Measurements from ENCODE around the gene KCTD3.

KCTD3 gene

GRCh38 chr1:215566556-215567490 lies at the start of gene KCTD3:
Gene KCTD3 (plus strand): TSS chr1:215567304. CDS start chr1:215567686, 382 bp downstream.
- peak within 1 kb of the TSS; percentile 65 for H3K27ac Mint-ChIP-seq
- H3K36me3 Mint-ChIP-seq, result no peaks in the 10 kb centered on the region
- no peaks in the 10 kb centered on the region for H3K9me3 Mint-ChIP-seq
- H3K4me3 Mint-ChIP-seq, result peak within 1 kb of the TSS; percentile 94
- H3K4me1 Mint-ChIP-seq, result peaks cover 17% of the 10 kb centered on the region
- H3K27me3 Mint-ChIP-seq, result peaks cover 6% of the 10 kb centered on the region
- DNase-seq (ENCODE audit: low spot score in 2 of 2) (peak in 1 of 2 donors; percentile 6), ATAC-seq (ENCODE audit: low read depth) (peak; percentile 62)

GRCh38 chr1:215517441-215517891 lies 49.6 kb upstream of the KCTD3 start:
- H3K4me1 Mint-ChIP-seq, result no peaks in the 10 kb centered on the region
- H3K4me3 Mint-ChIP-seq, result no peak overlapping the region
- H3K36me3 Mint-ChIP-seq, result no peaks in the 10 kb centered on the region
- no peak overlapping the region for H3K27ac Mint-ChIP-seq
- H3K27me3 Mint-ChIP-seq, result no peaks in the 10 kb centered on the region
- ATAC-seq (ENCODE audit: low read depth) (no peak), DNase-seq (ENCODE audit: low spot score in 2 of 2) (no peak)
- peaks cover 6% of the 10 kb centered on the region for H3K9me3 Mint-ChIP-seq

GRCh38 chr1:215518594-215518993 lies 48.5 kb upstream of the KCTD3 start:
- Mint-ChIP-seq H3K4me1 (no peaks in the 10 kb centered on the region), H3K9me3 (peaks cover 6% of the 10 kb centered on the region), H3K4me3 (no peak overlapping the region), H3K27ac (no peak overlapping the region), H3K27me3 (no peaks in the 10 kb centered on the region), H3K36me3 (no peaks in the 10 kb centered on the region)
- ATAC-seq (ENCODE audit: low read depth) (no peak), DNase-seq (ENCODE audit: low spot score in 2 of 2) (no peak)

- H3K27ac Mint-ChIP-seq, result no peak overlapping the region
- DNase-seq (ENCODE audit: low spot score in 2 of 2) (no peak), ATAC-seq (ENCODE audit: low read depth) (no peak)
- H3K27me3 Mint-ChIP-seq, result peaks cover 1% of the 10 kb centered on the region
- no peaks in the 10 kb centered on the region for H3K9me3 Mint-ChIP-seq
- H3K4me3 Mint-ChIP-seq, result no peak overlapping the region
- H3K4me1 Mint-ChIP-seq, result no peaks in the 10 kb centered on the region
- H3K36me3 Mint-ChIP-seq, result no peaks in the 10 kb centered on the region
Measured at GRCh38 chr1:215521279-215521678, 45.8 kb upstream of the KCTD3 start.

- Mint-ChIP-seq H3K4me1 (no peaks in the 10 kb centered on the region), H3K27ac (no peak overlapping the region), H3K27me3 (peaks cover 1% of the 10 kb centered on the region), H3K4me3 (no peak overlapping the region), H3K36me3 (no peaks in the 10 kb centered on the region), H3K9me3 (no peaks in the 10 kb centered on the region)
- ATAC-seq (ENCODE audit: low read depth), result no peak
- DNase-seq (ENCODE audit: low spot score in 2 of 2), result no peak
Measured at GRCh38 chr1:215523128-215523861, 43.8 kb upstream of the KCTD3 start.

GRCh38 chr1:215523906-215524305 lies 43.2 kb upstream of the KCTD3 start:
- Mint-ChIP-seq H3K27ac (no peak overlapping the region), H3K9me3 (no peaks in the 10 kb centered on the region), H3K4me3 (no peak overlapping the region), H3K27me3 (peaks cover 3% of the 10 kb centered on the region), H3K4me1 (no peaks in the 10 kb centered on the region), H3K36me3 (no peaks in the 10 kb centered on the region)
- no peak for ATAC-seq (ENCODE audit: low read depth)
- DNase-seq (ENCODE audit: low spot score in 2 of 2), result no peak

GRCh38 chr1:215526147-215526845 lies 40.8 kb upstream of the KCTD3 start:
- peaks cover 7% of the 10 kb centered on the region for H3K27me3 Mint-ChIP-seq
- H3K36me3 Mint-ChIP-seq, result no peaks in the 10 kb centered on the region
- H3K9me3 Mint-ChIP-seq, result no peaks in the 10 kb centered on the region
- DNase-seq (ENCODE audit: low spot score in 2 of 2), result peak in 1 of 2 donors; percentile 8
- H3K4me3 Mint-ChIP-seq, result no peak overlapping the region
- no peak overlapping the region for H3K27ac Mint-ChIP-seq
- no peak for ATAC-seq (ENCODE audit: low read depth)
- no peaks in the 10 kb centered on the region for H3K4me1 Mint-ChIP-seq

GRCh38 chr1:215526846-215527151 lies 40.3 kb upstream of the KCTD3 start:
- H3K27ac Mint-ChIP-seq, result no peak overlapping the region
- no peak for ATAC-seq (ENCODE audit: low read depth)
- no peaks in the 10 kb centered on the region for H3K9me3 Mint-ChIP-seq

GRCh38 chr1:215529111-215529510 lies 38.0 kb upstream of the KCTD3 start:
- no peak for DNase-seq (ENCODE audit: low spot score in 2 of 2)
- Mint-ChIP-seq H3K9me3 (no peaks in the 10 kb centered on the region), H3K36me3 (no peaks in the 10 kb centered on the region), H3K27me3 (peaks cover 8% of the 10 kb centered on the region), H3K4me3 (no peak overlapping the region), H3K27ac (no peak overlapping the region), H3K4me1 (no peaks in the 10 kb centered on the region)
- no peak for ATAC-seq (ENCODE audit: low read depth)

More at GRCh38 chr1:215526846-215527151, 40.3 kb upstream of the KCTD3 start:
- no peaks in the 10 kb centered on the region for H3K36me3 Mint-ChIP-seq
- H3K4me1 Mint-ChIP-seq, result no peaks in the 10 kb centered on the region
- no peak for DNase-seq (ENCODE audit: low spot score in 2 of 2)
- H3K4me3 Mint-ChIP-seq, result no peak overlapping the region
- H3K27me3 Mint-ChIP-seq, result peaks cover 7% of the 10 kb centered on the region

GRCh38 chr1:215529571-215529970 lies 37.5 kb upstream of the KCTD3 start:
- Mint-ChIP-seq H3K36me3 (no peaks in the 10 kb centered on the region), H3K9me3 (no peaks in the 10 kb centered on the region), H3K27ac (no peak overlapping the region), H3K27me3 (peaks cover 8% of the 10 kb centered on the region), H3K4me1 (no peaks in the 10 kb centered on the region), H3K4me3 (no peak overlapping the region)
- no peak for ATAC-seq (ENCODE audit: low read depth)
- DNase-seq (ENCODE audit: low spot score in 2 of 2), result no peak

GRCh38 chr1:215530401-215530984 lies 36.6 kb upstream of the KCTD3 start:
- ATAC-seq (ENCODE audit: low read depth) (no peak), DNase-seq (ENCODE audit: low spot score in 2 of 2) (no peak)
- Mint-ChIP-seq H3K36me3 (no peaks in the 10 kb centered on the region), H3K4me3 (no peak overlapping the region), H3K27ac (no peak overlapping the region), H3K9me3 (no peaks in the 10 kb centered on the region), H3K4me1 (no peaks in the 10 kb centered on the region), H3K27me3 (peaks cover 8% of the 10 kb centered on the region)

GRCh38 chr1:215539803-215540570 lies 27.1 kb upstream of the KCTD3 start:
- Mint-ChIP-seq H3K9me3 (no peaks in the 10 kb centered on the region), H3K27me3 (peaks cover 2% of the 10 kb centered on the region), H3K4me1 (no peaks in the 10 kb centered on the region), H3K36me3 (no peaks in the 10 kb centered on the region), H3K4me3 (no peak overlapping the region), H3K27ac (no peak overlapping the region)
- DNase-seq (ENCODE audit: low spot score in 2 of 2) (no peak), ATAC-seq (ENCODE audit: low read depth) (no peak)

- Mint-ChIP-seq H3K27me3 (peaks cover 2% of the 10 kb centered on the region), H3K36me3 (no peaks in the 10 kb centered on the region), H3K27ac (no peak overlapping the region), H3K4me3 (no peak overlapping the region), H3K9me3 (no peaks in the 10 kb centered on the region), H3K4me1 (no peaks in the 10 kb centered on the region)
- ATAC-seq (ENCODE audit: low read depth) (no peak), DNase-seq (ENCODE audit: low spot score in 2 of 2) (no peak)
Measured at GRCh38 chr1:215542301-215542700, 24.8 kb upstream of the KCTD3 start.
